ENCODE data around the gene CCDC148.
"Not testable (repeated sequence)": the region's sequence is repeated elsewhere in the genome, so short reads cannot be mapped to it uniquely, and the experiment has no call there.

Gene CCDC148

GRCh38 chr2:158351466-158351816 is 105.1 kb downstream of the CCDC148 start:
- DNase-seq (ENCODE audit: low spot score): not testable (repeated sequence)

- not testable (repeated sequence) for DNase-seq (ENCODE audit: low spot score)
Observed at GRCh38 chr2:158350751-158351465, 105.6 kb downstream of the CCDC148 start.

- DNase-seq (ENCODE audit: low spot score): no peak
Observed at GRCh38 chr2:158346032-158346431, 110.5 kb downstream of the CCDC148 start.

DNA sequence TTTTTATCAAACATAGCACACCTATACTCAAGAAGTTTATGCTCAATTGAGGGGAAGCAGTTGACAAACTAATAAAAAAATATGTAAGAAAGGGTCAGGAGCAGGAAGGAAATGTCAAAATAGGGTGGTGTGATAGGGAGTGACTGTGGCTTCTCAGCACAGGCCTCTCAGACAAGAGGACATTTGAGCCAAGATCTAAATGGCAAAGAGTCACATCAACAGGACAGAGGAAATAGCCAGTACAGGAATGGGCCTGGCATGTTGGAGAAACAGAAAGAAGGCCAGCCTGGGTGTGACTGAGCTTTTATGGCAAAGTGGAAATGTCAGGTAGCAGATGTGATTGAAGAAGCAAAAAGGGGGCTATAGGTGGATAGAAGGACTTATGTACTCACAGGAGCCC is 117.0 kb downstream of the CCDC148 start:
- DNase-seq (ENCODE audit: low spot score): no peak

DNA sequence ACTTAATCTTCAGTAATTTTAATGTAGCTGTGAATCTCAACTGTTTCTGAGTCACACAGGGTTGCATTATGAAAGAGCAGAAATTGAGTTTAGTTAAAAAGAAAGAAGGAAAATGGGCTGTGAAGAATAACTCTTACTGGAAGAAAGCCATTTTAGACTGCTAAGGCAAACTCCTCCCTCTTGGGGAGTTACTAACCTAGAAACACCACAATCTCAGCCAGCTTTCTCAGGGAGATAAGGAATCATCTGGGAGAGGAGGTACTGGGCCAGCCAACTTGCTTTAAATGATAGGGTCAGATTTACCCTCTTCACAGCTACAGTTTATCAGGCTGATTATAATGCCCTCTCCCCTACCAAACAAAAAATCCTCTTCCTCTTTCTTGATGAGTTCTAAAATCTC is 119.5 kb downstream of the CCDC148 start:
- DNase-seq (ENCODE audit: low spot score): no peak

- not testable (repeated sequence) for DNase-seq (ENCODE audit: low spot score)
Observed at GRCh38 chr2:158331799-158332198, 124.8 kb downstream of the CCDC148 start.

GRCh38 chr2:158325782-158326340 is 130.7 kb downstream of the CCDC148 start:
- DNase-seq (ENCODE audit: low spot score): no peak

DNA sequence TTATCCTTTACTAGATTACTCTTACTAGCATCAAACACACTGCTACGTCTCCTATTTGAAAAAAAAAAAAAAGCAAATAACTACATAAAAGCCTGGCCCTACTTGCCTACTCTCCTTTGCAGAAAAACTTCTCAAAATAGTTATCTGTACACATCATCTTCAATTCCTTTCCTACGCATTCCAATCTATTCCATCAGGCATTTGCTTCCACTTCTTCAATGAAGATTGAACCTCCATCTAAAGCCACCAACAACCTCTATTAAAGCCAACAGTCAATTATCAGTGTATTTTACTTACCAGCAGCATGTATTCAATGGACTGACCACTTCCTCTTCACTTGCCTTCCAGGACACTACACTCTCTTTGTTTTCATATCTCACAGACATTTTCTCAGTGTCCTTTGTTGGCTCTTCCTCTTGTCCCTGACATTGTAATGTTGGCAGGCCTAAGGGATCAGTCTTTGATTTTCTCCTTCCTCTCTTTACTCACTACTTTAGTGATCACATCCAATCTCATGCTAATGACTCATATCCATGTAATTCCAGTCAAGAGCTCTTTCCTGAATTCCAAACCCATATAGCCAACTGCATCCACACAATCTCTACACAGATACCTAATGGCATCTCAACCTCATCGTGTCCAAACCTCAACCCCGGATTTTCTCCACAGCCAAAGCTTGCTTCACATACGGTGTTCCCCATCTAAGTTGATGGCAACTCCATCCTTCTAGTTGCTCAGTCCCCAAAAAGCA is 131.3 kb downstream of the CCDC148 start:
- no peak for DNase-seq (ENCODE audit: low spot score)

GRCh38 chr2:158323381-158323780 is 133.2 kb downstream of the CCDC148 start:
- no peak for DNase-seq (ENCODE audit: low spot score)

DNA sequence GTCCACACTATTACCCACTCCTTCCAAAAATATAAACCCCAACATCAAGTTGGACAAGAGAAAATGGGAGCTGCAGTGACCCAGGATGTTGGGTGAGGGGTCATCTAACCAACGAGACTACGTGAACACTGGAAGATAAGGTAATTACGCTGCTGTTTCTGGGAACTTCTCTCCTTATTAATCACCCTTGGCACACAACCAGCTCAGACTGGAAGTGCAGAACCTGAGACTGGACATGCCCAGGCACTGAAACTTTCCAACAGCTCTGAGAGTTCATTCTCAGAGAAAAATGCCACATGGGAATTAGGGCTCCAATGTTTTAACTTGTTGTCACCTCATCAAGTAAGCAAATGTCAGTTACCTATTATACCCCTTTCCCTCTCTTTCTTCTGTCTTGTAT is 135.3 kb downstream of the CCDC148 start:
- no peak for DNase-seq (ENCODE audit: low spot score)

DNA sequence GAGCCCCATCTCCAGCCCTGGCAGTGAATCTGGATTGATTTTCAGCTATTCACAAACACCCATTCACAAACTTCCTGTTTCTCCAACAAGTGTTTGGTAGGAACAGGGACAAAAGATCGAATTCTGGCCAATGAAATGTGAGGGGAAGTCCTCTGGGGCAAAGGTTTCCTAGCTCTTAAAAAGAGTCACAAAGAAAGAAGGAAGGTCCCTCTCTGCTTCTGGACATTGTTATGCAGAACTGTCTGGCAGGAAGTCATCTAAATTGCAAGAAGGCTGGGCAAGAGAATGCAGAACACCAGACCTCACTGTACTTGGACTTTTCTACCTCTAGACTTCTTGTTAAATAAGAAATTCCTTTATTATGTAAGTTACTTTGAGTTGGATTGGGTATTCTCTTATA is 137.3 kb downstream of the CCDC148 start:
- no peak for DNase-seq (ENCODE audit: low spot score)

- no peak for DNase-seq (ENCODE audit: low spot score)
Observed at GRCh38 chr2:158317642-158318041, 138.9 kb downstream of the CCDC148 start.

DNA sequence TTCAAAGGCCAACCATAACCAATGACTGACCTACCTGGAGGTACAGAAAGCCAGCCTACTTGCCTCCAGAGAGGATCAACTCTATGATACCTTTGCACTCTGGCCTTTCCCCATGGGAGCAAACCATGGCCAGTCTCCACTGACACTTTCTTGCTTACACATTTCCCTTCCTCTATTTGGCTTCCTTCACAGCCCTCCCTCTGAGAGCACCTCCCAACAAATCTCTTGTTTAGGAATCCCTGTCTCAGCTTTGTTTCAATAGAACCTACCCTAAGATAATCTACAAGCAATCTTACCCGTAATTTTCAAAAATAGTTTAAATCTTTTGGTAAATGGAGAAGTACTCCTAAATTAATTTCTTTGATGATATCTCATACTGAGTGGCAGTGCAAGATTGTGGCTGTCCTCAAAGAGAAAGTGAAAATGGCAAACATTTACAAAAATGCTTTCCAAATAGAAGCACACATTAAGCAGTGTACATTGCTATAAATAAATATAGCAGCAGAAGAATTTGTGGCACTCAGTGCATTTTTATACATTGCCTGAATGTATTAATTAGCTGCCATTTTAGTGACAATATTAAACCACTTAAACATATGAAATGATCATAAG is 140.6 kb downstream of the CCDC148 start:
- no peak for DNase-seq (ENCODE audit: low spot score)

DNA sequence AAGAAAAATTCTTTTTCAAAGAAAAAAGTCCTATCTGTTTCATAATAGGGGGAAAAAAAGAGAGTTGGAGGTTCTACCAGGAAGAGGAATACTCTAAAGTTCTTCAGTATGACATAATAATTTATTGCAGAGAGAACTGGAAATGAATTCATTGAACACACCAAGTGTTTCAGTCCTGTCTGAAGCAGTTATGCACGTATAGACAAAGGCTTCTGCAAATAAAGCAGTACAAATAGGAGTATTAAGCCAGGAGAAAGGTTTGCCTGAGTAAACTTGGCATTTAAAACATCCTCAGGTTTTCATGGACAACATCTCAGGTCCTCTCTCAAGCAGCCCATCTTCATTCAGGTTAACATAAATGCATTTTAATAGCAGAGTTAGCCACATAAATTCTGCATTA is 141.6 kb downstream of the CCDC148 start:
- no peak for DNase-seq (ENCODE audit: low spot score)

DNA sequence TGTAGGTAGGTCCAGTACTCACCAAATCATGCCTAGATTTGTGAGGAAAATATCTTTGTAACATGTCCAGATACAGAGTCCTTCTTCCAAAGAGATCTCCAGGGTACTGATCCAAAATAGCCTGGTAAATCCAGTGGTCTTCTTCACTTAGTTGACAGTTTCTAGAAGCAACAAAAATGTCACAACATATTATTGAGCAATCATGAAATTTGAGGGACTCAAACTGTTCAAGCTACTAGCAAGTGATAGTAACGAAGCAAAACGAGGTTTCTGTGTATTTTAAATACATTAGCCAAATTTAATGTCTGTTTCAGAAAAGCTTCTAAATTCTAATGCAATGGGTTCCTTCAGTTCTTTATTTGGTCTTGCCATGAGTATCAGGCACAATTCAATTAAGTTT is 142.8 kb downstream of the CCDC148 start:
- DNase-seq (ENCODE audit: low spot score): no peak

GRCh38 chr2:158312981-158313380 is 143.6 kb downstream of the CCDC148 start:
- no peak for DNase-seq (ENCODE audit: low spot score)

DNA sequence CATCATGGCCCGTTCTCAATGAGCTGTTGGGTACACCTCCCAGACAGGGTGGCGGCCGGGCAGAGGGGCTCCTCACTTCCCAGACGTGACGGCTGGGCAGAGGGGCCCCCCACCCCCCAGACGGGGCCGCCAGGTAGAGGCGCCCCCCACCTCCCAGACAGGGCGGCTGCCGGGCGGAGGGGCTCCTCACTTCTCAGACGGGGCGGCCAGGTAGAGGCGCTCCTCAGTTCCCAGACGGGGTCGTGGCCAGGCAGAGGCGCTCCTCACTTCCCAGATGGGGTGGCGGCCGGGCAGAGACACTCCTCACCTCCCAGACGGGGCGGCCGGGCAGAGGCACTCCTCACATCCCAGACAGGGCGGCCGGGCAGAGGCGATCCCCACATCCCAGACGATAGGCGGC is 146.1 kb downstream of the CCDC148 start:
- DNase-seq (ENCODE audit: low spot score): not testable (repeated sequence)

GRCh38 chr2:158305501-158305900 is 151.1 kb downstream of the CCDC148 start:
- no peak for DNase-seq (ENCODE audit: low spot score)

- DNase-seq (ENCODE audit: low spot score): no peak
Observed at GRCh38 chr2:158300394-158300793, 156.2 kb downstream of the CCDC148 start.

GRCh38 chr2:158297606-158298005 is 158.9 kb downstream of the CCDC148 start:
- no peak for DNase-seq (ENCODE audit: low spot score)

DNA sequence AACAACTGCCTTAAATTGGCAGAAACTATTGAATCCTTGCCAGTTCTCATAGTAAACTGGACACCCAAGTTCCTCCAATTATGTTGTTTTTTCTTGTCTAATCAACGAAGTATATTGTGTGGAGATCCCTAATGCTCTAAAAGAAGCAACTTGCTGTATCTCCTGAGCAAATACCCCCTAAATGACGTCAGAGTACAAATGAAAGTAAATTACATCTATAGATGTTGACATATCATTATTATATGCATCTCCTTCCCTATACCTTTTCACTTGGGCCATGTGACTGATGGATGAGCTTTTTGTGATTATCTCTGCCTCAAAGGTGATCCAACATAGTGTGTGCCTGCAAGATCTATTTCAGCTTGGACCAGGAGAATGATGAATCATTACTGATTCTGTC is 159.4 kb downstream of the CCDC148 start:
- DNase-seq (ENCODE audit: low spot score): no peak

GRCh38 chr2:158293722-158294121 is 162.8 kb downstream of the CCDC148 start:
- no peak for DNase-seq (ENCODE audit: low spot score)
